GM12864 (cell line): ENCODE results near the gene NFIX.

Source experiments
- DNase-seq: peaks from one replicate; pipeline ENCODE4 v3.0.0-alpha.2; 2011; ENCODE audit warnings: low read depth
- H3K4me3 ChIP-seq: 2 replicates; pipeline ENCODE4 v1.5.1; 2011; ENCODE audit warnings: mild to moderate bottlenecking, low read depth, low read length, control low read depth
- CTCF ChIP-seq: IDR thresholded peaks from 2 replicates; pipeline ENCODE4 v1.5.1; 2011; ENCODE audit warnings: low read depth, mild to moderate bottlenecking, moderate library complexity, low read length, control low read depth, inconsistent platforms; ENCODE audit errors: missing control alignments

The NFIX gene

GRCh38 chr19:13024951-13025697, 29.8 kb downstream of the NFIX start:
- DNase-seq = no peak
- TF ChIP-seq CTCF = no peak
- no peak overlapping the region for H3K4me3 ChIP-seq

- no peak overlapping the region for H3K4me3 ChIP-seq
- no peak for TF ChIP-seq CTCF
- DNase-seq = no peak
Observed at GRCh38 chr19:13025819-13026456, 30.7 kb downstream of the NFIX start.

- TF ChIP-seq CTCF = no peak
- H3K4me3 ChIP-seq = no peak overlapping the region
- no peak for DNase-seq
Observed at GRCh38 chr19:13026462-13027370, 31.4 kb downstream of the NFIX start.

- TF ChIP-seq CTCF = no peak
- H3K4me3 ChIP-seq = no peak overlapping the region
- no peak for DNase-seq
Observed at GRCh38 chr19:13027557-13027956, 32.3 kb downstream of the NFIX start.

- no peak overlapping the region for H3K4me3 ChIP-seq
- no peak for TF ChIP-seq CTCF
- DNase-seq = no peak
Observed at GRCh38 chr19:13028027-13028426, 32.8 kb downstream of the NFIX start.

GRCh38 chr19:13029301-13029880, 34.1 kb downstream of the NFIX start:
- H3K4me3 ChIP-seq = no peak overlapping the region
- TF ChIP-seq CTCF = no peak
- DNase-seq = no peak
